ENCODE data around the gene WDFY2.
"Not testable (repeated sequence)": the region's sequence is repeated elsewhere in the genome, so short reads cannot be mapped to it uniquely, and the experiment has no call there.

Gene WDFY2

GRCh38 chr13:51564252-51564651 is 20.0 kb upstream of the WDFY2 start:
- no peak for DNase-seq (ENCODE audit: low read depth in 2 of 2)

- DNase-seq (ENCODE audit: low read depth in 2 of 2): no peak
Observed at GRCh38 chr13:51564671-51565070, 19.6 kb upstream of the WDFY2 start.

DNA sequence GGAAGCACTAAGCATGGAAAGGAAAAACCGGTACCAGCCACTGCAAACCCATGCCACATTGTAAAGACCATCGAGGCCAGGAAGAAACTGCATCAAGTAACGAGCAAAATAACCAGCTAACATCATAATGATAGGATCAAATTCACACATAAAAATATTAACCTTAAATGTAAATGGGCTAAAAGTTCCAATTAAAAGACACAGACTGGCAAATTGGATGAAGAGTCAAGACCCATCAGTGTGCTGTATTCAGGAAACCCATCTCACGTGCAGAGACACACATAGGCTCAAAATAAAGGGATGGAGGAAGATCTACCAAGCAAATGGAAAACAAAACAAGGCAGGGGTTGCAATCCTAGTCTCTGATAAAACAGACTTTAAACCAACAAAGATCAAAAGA is 15.3 kb upstream of the WDFY2 start:
- DNase-seq (ENCODE audit: low read depth in 2 of 2): not testable (repeated sequence)

- no peak for DNase-seq (ENCODE audit: low read depth in 2 of 2)
Observed at GRCh38 chr13:51576754-51577153, 7.5 kb upstream of the WDFY2 start.

DNA sequence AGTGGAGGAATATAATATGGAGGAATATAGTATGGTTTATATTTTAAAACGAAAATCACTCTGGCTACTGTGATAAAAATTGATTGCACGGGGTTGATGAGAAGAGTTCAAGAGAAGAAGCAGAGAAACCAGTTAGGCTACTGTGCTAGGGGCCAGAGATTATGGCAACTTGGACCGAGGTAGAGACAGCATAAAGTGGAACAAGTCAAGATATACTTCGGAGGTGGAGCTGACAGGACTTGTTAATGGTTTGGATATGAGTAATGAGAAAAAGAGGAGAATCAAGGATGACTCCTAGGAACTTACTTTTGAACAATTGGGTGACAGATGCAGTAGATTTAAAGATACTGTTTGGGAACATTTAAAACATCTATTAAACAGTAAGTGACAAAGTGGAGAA is 6.6 kb upstream of the WDFY2 start:
- no peak for DNase-seq (ENCODE audit: low read depth in 2 of 2)

DNA sequence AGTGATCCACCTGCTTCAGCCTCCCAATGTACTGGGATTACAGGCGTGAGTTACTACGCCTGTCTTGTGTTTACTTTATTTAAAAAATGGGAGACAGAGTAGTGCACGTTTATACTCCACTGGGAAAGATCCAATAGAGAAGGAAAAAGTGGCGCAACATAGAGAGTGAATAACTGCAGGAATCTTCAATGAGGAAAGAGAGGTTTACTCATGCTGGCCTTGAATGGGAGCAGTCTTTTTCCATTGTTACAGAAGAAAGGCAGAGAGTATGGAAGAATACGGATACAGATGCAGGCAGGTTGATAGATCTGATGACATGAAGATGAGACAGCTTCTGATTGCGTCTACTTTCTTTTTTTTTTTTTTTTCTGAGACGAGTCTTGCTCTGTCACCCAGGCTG is 4.6 kb upstream of the WDFY2 start:
- no peak for DNase-seq (ENCODE audit: low read depth in 2 of 2)

- no peak for DNase-seq (ENCODE audit: low read depth in 2 of 2)
Observed at GRCh38 chr13:51581148-51581820, 3.0 kb upstream of the WDFY2 start.

DNA sequence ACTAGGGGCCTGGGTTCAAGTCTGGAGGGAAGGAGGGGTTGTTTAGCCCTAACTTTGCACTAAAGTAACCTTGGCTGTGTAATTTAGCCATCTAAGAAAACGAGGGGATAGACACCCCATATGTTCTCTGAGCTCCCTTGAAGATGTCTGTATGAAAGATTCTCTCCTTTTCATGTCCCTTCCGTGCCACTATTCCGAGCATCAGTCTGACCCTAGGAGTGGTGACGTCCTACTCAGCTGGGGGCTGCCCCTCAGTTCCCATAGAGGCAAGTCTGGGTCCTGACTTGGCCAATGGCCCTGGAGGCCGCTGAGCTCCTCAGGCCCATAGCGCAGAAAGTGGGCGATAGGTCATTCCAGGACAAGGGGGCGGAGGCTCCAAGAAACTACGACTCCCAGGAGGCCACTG is 790 bp upstream of the WDFY2 start:
- no peak for DNase-seq (ENCODE audit: low read depth in 2 of 2)

- peak; percentile 27 to 58 for DNase-seq (ENCODE audit: low read depth in 2 of 2)
Observed at GRCh38 chr13:51584731-51585672, 740 bp downstream of the WDFY2 start.

GRCh38 chr13:51585696-51586095 is 1.4 kb downstream of the WDFY2 start:
- no peak for DNase-seq (ENCODE audit: low read depth in 2 of 2)

- DNase-seq (ENCODE audit: low read depth in 2 of 2): no peak
Observed at GRCh38 chr13:51587372-51587771, 3.1 kb downstream of the WDFY2 start.

- DNase-seq (ENCODE audit: low read depth in 2 of 2): no peak
Observed at GRCh38 chr13:51588406-51588949, 4.2 kb downstream of the WDFY2 start.

DNA sequence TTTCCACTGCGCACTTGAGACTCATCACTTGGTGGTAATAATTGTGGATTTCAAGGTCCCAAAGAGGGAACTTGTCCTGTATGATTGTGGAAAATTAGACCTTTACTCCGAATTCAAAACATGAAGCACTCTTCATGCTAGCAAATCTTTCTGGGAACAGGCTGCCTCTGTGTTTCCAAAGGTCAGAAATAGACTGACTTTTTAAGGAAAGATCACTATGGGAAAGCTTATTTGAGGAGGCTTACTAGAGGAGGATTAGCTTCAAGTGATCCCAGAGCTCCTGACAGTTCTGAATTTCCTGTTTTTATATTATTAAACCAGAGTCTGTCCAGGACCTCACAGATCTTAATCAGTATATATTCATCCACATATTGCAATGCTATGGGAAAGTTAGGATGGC is 5.5 kb downstream of the WDFY2 start:
- DNase-seq (ENCODE audit: low read depth in 2 of 2): no peak

DNA sequence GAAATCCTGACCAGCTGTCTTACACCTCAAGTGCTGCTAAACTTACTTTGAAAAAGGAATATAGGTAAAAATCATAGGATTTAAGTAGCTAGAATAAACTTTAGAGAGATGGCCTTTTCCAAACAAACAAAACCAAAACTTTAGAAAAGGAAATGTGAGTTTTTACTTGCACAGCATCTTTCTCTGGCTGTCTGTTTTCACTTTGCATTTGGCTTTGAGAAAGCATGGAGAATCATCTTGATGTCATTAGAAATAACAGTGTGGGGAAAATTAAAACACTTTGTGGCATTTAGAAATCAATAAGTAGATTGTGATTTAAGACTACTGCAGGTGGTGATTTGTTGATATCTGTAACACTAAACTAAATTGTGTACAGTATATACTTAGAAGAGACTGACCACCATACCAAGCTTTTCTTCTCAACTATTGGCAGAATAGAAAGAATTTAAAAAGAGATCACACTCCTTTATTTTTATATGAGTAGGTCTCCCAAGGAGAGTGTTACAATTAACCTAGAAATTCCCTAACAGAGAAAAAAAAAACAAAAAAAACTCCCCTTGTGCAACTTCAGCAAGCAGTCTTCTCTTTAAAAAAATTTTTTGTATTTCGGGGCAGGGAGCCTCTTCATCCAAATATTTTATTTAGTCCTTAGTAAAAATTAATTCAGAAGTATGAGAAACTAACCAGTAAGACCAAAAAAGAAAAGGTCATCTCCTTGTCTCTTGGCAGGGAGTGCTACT is 6.1 kb downstream of the WDFY2 start:
- no peak for DNase-seq (ENCODE audit: low read depth in 2 of 2)

DNA sequence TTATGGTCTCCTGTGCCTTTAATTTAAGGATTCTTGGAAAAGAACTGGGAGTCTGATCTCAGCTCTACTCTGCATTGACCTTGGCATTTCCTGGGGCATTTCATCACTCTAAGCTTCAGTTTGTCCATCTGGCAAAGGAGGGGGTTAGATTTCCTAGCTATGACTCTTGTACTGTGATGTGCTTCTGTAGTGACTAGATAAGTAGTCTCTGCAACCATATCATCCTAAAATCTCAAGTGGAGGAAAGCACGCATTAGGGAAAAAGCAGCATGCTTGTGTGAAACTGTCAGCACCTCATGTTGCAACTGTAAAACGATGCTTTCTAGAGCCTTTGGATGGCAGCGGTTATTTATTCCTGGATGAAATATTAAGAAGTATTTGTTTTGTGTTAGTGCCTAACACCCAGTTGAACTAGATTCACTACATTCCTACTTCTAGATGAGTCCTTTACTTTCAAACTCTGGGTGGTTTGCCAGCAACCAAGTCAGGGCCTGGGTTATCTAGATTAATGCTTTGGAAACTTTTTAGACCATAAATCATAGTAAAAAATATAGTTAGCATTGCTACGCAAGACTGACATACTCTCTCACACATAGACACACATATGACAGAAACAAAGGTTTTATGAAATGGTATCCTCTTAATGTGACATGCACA is 6.8 kb downstream of the WDFY2 start:
- no peak for DNase-seq (ENCODE audit: low read depth in 2 of 2)

DNA sequence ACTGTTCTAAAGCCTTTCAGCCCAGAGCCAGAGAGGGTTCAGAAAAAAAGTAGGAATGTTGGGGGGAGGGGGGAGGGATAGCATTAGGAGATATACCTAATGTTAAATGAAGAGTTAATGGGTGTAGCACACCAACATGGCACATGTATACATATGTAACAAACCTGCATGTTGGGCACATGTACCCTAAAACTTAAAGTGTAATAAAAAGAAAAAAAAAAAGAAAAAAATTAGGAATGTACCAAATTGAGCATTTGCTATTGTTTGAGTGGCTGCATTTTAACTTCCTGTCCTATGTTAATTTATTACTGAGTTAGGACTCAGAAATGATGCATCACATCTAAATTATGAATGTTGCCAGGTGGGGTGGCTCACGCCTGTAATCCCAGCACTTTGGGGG is 7.7 kb downstream of the WDFY2 start:
- not testable (repeated sequence) for DNase-seq (ENCODE audit: low read depth in 2 of 2)

DNA sequence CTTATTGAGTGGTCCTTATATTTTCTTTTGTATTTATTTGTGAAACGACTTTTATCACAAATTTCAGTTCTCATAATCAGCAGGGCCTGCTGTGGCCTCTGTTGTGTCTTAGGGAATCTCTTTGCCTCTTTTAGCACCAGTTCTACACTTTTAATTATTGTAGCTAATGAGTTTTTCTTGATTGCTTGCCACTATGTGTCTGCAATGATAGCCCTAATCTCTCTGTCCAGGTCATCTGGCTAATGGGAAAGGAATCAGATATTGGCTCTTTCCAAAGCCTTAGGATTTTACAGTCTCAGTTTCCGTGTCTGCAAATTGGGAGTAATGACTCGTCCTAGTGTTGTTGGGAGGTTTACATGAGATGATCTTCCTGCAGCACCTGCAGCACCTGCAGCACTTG is 10.2 kb downstream of the WDFY2 start:
- no peak for DNase-seq (ENCODE audit: low read depth in 2 of 2)

DNA sequence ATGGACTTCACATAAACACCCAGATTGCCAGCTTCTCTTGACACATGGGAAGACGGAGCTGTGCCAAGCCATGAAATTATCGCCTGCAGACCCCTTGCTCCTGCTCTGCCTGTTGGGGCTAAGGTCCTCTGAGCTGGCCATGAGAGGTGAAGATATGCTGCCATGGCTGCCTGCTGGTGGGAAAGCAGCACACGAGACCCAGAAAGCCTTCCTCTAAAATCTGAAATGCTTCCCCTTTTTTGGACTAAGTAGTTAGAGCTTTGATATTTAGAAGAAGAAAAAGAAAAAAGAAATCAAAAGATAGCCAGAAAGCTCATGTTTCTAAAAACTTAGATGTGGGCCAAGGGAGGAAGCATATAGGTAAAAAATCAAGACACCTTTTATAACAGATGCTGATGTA is 11.2 kb downstream of the WDFY2 start:
- no peak for DNase-seq (ENCODE audit: low read depth in 2 of 2)

DNA sequence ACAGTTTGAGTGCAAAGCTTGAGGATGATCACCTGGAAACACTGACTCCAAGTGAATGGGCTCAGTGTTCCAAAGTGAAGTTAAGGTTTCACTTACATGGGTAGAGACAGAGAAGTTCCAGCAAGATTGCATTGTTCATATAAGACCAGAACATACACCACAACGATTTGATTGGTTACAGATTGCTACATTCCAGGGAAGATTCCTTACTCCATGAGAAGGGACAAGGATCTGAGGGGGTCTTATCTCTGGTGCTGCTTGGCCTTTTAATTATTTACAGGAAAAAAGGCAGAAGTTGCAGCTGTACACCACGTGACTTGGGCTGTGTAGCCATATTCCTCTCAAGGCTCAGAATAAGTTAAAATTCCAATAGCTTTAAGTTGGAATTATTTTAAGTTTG is 12.3 kb downstream of the WDFY2 start:
- DNase-seq (ENCODE audit: low read depth in 2 of 2): no peak

- no peak for DNase-seq (ENCODE audit: low read depth in 2 of 2)
Observed at GRCh38 chr13:51599444-51600176, 15.3 kb downstream of the WDFY2 start.

GRCh38 chr13:51600703-51601102 is 16.4 kb downstream of the WDFY2 start:
- DNase-seq (ENCODE audit: low read depth in 2 of 2): no peak

Measured in stimulated activated CD8-positive, alpha-beta memory T cell treated with anti-CD3 and anti-CD28 coated beads, Interleukin-7, amount 100 ng/mL, for 4 hours (primary cell).